A673 (cell line): ENCODE results near the gene ID1. TPM values are rescaled to one million over a fixed set of nuclear protein-coding genes. Genes with fewer than 3 reads are reported as not detected.

ENCODE experiments used
- BruUV-seq: library from RNA; stranded (reverse); fragments of 400-500 nt; replicated peaks from 2 replicates; lab custom pipeline; 2021; lab: Mats Ljungman, UMichigan
- CTCF ChIA-PET: fragments of 300-600 bp; sonication (Branson Sonifier 250); formaldehyde crosslinking; loops from one replicate; lab custom pipeline; 2022; ENCODE audit warnings: antibody characterized with exemption; lab: Charles Lee
- POLR2A ChIA-PET: fragments of 300-600 bp; sonication (Branson Sonifier 250); formaldehyde crosslinking; loops from one replicate; lab custom pipeline; 2022; ENCODE audit warnings: antibody characterized with exemption; ENCODE audit not compliant: low non-redundant PET; lab: Charles Lee
- DNase-seq: peaks from one replicate; pipeline ENCODE4 v3.0.0-alpha.2; 2015; ENCODE audit warnings: low spot score
- H3K27ac ChIP-seq: fragments of 200-600 bp; sonication (generic); 2 replicates; pipeline ENCODE4 v1.5.1; 2016; ENCODE audit warnings: mixed run types, low read depth, mild to moderate bottlenecking, mixed read lengths, antibody characterized with exemption, low read length; ENCODE audit not compliant: poor library complexity, severe bottlenecking
- H3K27me3 ChIP-seq: fragments of 200-600 bp; sonication (generic); replicated peaks from 2 replicates; pipeline ENCODE4 v1.6.1; 2017; ENCODE audit warnings: mixed run types, low read depth, mild to moderate bottlenecking, mixed read lengths, antibody characterized with exemption, low read length; ENCODE audit not compliant: insufficient read depth, poor library complexity
- H3K36me3 ChIP-seq: fragments of 200-600 bp; sonication (generic); 2 replicates; pipeline ENCODE4 v1.6.1; 2016; ENCODE audit warnings: mixed run types, mild to moderate bottlenecking, mixed read lengths, antibody characterized with exemption, low read length; ENCODE audit not compliant: insufficient read depth, poor library complexity, severe bottlenecking
- H3K4me1 ChIP-seq: fragments of 200-600 bp; sonication (generic); 2 replicates; pipeline ENCODE4 v1.6.1; 2017; ENCODE audit warnings: mixed run types, mild to moderate bottlenecking, mixed read lengths, antibody characterized with exemption, low read length; ENCODE audit not compliant: insufficient read depth, poor library complexity, severe bottlenecking
- H3K4me3 ChIP-seq: fragments of 200-600 bp; sonication (generic); 2 replicates; pipeline ENCODE4 v1.5.1; 2016; ENCODE audit warnings: low read depth, mixed run types, mild to moderate bottlenecking, mixed read lengths, low read length; ENCODE audit not compliant: poor library complexity, severe bottlenecking
- H3K9me3 ChIP-seq: fragments of 200-600 bp; sonication (generic); 2 replicates; pipeline ENCODE4 v1.6.1; 2016; ENCODE audit warnings: mixed run types, low read depth, mild to moderate bottlenecking, mixed read lengths, antibody characterized with exemption, low read length; ENCODE audit not compliant: poor library complexity, severe bottlenecking
- EZH2 ChIP-seq: fragments of 200-600 bp; sonication (generic); IDR thresholded peaks from 2 replicates; pipeline ENCODE4 v1.6.1; 2017; ENCODE audit warnings: borderline replicate concordance, low read depth, mild to moderate bottlenecking, mixed read lengths, antibody characterized with exemption, low read length; ENCODE audit not compliant: poor library complexity, severe bottlenecking
- intact Hi-C: fragments of 100-400 bp; cut with micrococcal nuclease; formaldehyde crosslinking; loops from one replicate; pipeline ENCODE4 v1.10.0; 2022; ENCODE audit not compliant: unreplicated experiment
- total RNA-seq: library from RNA; stranded (reverse); gene quantifications from 2 replicates; pipeline ENCODE4 v1.2.3, GENCODE V29; 2021
- TF ChIP-seq, protein P1 (sequence below): fragments of 300-800, 200-600 bp; sonication (generic); conservative IDR thresholded peaks from 2 replicates; pipeline ENCODE4 v1.5.1; 2017; ENCODE audit warnings: low read depth, mild to moderate bottlenecking, antibody characterized with exemption, low read length, moderate library complexity, mixed read lengths

The ID1 gene
- total RNA-seq, 1 experiment from 2014 or later = 39.3 TPM

DNA sequence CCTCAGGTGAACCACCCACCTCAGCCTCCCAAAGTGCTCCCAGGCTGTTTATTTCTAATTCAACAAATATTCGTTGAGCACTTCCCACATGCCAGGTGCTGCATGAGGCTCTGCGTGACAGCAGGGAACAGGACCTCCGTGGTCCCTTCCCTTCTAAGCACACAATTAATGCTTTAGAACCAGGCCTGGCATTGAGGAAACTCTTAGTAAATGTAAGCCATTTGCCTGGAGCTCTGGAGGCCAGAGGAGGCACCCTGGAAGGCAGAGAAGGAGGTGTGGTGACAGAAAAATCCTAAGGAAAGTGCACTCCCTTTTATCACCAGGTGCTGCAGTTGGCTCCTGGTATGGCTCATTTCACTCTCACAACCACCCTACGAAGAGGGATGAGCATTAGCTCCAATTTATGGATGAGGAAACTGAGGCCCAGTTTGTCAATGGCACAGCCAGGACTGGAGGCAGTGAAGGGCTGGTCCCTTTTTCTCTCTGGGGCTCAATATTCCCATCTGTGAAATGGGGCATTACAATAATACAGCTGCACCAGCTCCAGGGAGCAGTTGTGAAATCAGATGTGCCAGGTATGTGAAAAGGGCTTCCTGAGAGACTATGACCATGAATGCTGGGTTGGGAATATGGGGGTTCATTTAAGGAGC is 8.1 kb upstream of the ID1 start:
- Histone ChIP-seq H3K9me3 (no peaks in the 10 kb centered on the region), H3K27ac (no peak overlapping the region), H3K36me3 (no peaks in the 10 kb centered on the region), H3K27me3 (no peaks in the 10 kb centered on the region), H3K4me3 (no peak overlapping the region), H3K4me1 (no peaks in the 10 kb centered on the region)
- no peak for DNase-seq
- ChIA-PET CTCF (no interaction called here), POLR2A (interaction anchor here (0.6 kb wide), 1 partner anchor 127 kb away, joined by 8 read pairs; no protein-coding TSS in a partner anchor)
- intact Hi-C loops = no loop called here
- BruUV-seq = no TSS peak
- TF ChIP-seq, protein P1, sequence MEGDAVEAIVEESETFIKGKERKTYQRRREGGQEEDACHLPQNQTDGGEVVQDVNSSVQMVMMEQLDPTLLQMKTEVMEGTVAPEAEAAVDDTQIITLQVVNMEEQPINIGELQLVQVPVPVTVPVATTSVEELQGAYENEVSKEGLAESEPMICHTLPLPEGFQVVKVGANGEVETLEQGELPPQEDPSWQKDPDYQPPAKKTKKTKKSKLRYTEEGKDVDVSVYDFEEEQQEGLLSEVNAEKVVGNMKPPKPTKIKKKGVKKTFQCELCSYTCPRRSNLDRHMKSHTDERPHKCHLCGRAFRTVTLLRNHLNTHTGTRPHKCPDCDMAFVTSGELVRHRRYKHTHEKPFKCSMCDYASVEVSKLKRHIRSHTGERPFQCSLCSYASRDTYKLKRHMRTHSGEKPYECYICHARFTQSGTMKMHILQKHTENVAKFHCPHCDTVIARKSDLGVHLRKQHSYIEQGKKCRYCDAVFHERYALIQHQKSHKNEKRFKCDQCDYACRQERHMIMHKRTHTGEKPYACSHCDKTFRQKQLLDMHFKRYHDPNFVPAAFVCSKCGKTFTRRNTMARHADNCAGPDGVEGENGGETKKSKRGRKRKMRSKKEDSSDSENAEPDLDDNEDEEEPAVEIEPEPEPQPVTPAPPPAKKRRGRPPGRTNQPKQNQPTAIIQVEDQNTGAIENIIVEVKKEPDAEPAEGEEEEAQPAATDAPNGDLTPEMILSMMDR = no peak
- no peak for TF ChIP-seq EZH2

DNA sequence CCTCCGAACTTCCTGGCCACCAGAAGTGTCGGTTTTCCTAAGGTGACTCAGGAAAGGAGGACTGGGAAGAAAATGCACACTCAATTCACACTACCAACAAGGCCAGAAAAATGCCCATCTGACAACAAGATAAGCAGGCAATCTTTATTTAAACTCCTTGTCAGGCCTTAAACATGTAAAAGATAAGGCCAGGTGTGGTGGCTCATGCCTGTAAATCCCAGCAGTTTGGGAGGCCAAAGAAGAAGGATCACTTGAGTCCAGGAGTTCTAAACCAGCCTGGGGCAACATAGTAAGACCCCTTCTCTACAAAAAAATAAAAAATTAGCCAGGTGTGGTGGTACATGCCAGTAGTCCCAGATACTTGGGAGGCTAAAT is 7.6 kb upstream of the ID1 start:
- Histone ChIP-seq H3K4me3 (no peak overlapping the region), H3K27me3 (no peaks in the 10 kb centered on the region), H3K9me3 (no peaks in the 10 kb centered on the region), H3K36me3 (no peaks in the 10 kb centered on the region), H3K4me1 (no peaks in the 10 kb centered on the region), H3K27ac (no peak overlapping the region)
- ChIA-PET POLR2A (no interaction called here), CTCF (no interaction called here)
- BruUV-seq = no TSS peak
- TF ChIP-seq, protein P1 = no peak
- TF ChIP-seq EZH2 = no peak
- intact Hi-C loops = no loop called here
- DNase-seq = no peak

DNA sequence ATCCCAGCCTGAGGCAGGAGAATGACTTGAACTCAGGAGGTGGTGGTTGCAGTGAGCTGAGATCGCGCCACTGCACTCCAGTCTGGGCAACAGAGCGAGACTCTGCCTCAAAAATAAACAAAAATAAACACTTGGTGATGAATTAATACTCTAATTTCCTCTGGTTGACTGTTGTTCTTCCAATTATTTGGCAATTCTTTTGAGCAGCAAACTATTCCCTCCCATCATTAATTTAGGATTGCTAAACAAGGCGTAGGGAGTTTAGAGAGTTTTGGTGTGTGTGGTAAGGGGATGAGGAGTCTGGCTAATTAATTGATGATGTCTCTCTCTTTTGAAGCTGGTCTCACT is 2.7 kb upstream of the ID1 start:
- intact Hi-C loops = no loop called here
- DNase-seq = no peak
- TF ChIP-seq, protein P1 = no peak
- TF ChIP-seq EZH2 = no peak
- no peaks in the 10 kb centered on the region for H3K27me3 ChIP-seq
- no peaks in the 10 kb centered on the region for H3K36me3 ChIP-seq
- no TSS peak for BruUV-seq
- CTCF ChIA-PET = interaction anchor here (1.0 to 1.3 kb wide), 3 partner anchors 12 to 40 kb away, joined by 3 read pairs; no protein-coding TSS in a partner anchor
- H3K4me1 ChIP-seq = peaks cover 17% of the 10 kb centered on the region
- no peaks in the 10 kb centered on the region for H3K9me3 ChIP-seq
- POLR2A ChIA-PET = no interaction called here
- peak overlapping the region; percentile 96 for H3K27ac ChIP-seq
- no peak overlapping the region for H3K4me3 ChIP-seq
